Tongue (tissue), 2 donors: ENCODE data around the gene ABCB11. TPM values are rescaled to one million over a fixed set of nuclear protein-coding genes. Genes with fewer than 3 reads are reported as not detected.
"Not testable (repeated sequence)": the region's sequence is repeated elsewhere in the genome, so short reads cannot be mapped to it uniquely, and the experiment has no call there.

Experiments used
- DNase-seq: peaks from one replicate; pipeline ENCODE4 v3.0.0-alpha.2; 2015
- total RNA-seq: library from RNA; depleted of rRNA; stranded (reverse); fragments of >200 nt; gene quantifications from one replicate; pipeline ENCODE4 v1.2.3, GENCODE V29; 2014

Gene ABCB11
- total RNA-seq, 1 donor from 2014 or later = not detected

GRCh38 chr2:169042856-169043255 is 11.7 kb upstream of the ABCB11 start:
- DNase-seq = no peak

GRCh38 chr2:169041594-169041993 is 10.5 kb upstream of the ABCB11 start:
- no peak for DNase-seq

DNA sequence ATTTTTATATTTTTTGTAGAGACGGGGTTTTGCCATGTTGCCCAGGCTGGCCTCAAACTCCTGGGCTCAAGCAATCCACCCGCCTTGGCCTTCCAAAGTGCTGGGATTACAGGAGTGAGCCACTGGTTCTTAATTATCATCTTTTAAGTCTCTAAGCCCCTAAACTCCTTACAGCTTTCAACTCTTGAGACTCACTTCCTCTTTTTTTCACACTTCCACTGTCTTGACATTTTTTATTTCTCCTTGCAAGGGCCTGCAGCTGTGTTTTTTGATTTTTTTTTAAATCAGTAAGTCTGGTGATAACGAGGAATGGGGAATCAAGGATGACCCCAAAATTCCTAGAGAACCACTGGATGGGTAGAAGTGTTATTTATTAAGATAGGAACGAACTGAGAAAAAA is 8.6 kb upstream of the ABCB11 start:
- DNase-seq = no peak

- DNase-seq = no peak
Measured at GRCh38 chr2:169038338-169038757, 7.2 kb upstream of the ABCB11 start.

DNA sequence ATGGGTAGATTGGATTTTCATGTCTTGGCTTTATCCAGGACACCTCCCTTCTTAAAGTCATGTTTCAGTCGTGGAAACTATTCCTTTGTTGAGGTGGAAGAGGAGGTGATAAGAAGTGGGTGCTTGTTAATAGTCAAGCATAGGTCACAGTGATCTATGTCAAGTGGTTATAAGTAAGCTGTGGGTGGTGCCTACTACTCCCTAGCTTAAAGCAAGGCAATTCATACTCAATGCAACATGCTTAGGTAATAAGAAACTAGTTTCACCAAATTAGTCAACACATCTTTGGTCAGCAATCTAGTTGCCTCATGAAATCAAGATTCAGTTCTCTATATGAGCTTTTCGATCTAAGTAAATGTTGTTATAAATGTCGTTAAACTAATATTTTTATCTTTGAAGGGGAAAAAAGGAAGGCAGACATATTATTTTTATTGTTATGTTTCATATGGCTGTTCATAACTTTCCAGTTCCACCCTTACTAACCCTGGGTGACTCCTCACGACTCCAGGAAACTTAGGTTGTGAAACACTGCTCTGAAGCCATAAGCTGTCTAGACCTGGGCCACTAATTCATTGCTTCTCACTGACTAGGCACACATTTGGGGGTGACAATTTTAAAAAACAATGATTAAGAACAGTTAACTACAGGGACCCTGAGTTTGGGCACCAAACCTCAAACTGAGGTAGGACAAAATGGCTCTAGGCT is 5.8 kb upstream of the ABCB11 start:
- DNase-seq = no peak

- no peak for DNase-seq
Measured at GRCh38 chr2:169035887-169036286, 4.8 kb upstream of the ABCB11 start.

DNA sequence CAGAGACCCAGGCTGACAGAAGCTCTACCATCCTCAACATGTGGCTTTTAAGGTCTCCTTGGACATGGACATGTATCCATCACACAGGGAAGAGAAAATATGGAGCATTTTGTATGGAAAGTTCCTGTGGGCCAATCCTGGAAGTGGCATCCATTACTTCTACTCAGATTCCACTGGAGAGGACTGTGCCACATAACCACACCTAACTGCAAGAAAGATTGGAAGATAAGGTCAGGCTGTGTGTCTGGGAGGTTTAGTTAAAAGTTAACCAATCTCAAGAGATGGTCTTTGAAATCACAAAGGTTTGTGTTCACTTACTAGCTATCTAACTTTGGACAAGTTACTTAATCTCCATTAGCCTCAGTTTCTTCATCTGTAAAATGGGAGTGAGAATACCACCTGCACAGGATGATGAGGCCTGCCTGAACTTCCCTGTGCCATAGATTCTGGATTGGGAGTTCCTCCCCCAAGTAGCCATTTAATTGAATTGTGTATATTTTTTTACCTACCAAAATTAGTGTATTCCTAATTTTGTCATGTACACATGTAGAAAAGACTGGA is 3.9 kb upstream of the ABCB11 start:
- DNase-seq = no peak

- no peak for DNase-seq
Measured at GRCh38 chr2:169034256-169034655, 3.1 kb upstream of the ABCB11 start.

- no peak for DNase-seq
Measured at GRCh38 chr2:169029341-169029740, 1.8 kb downstream of the ABCB11 start.

DNA sequence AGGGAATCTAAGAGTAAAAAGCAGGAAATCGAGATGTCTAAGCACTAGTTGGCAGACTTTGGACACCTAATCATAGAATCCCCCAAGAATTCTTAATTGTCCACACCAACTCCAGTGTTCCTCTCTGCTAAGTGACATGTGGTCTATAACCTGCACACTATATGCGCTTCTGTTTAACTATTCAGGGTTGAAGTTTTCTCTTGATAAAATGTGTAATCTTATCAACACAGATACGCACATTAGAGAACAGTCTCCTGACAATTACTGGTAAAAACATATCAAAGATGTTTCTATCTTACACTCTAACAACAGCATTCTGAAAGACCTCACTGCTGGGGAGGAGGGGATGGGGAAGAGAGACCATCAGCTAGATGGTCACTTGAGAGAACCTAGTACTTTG is 3.9 kb downstream of the ABCB11 start:
- DNase-seq = no peak

DNA sequence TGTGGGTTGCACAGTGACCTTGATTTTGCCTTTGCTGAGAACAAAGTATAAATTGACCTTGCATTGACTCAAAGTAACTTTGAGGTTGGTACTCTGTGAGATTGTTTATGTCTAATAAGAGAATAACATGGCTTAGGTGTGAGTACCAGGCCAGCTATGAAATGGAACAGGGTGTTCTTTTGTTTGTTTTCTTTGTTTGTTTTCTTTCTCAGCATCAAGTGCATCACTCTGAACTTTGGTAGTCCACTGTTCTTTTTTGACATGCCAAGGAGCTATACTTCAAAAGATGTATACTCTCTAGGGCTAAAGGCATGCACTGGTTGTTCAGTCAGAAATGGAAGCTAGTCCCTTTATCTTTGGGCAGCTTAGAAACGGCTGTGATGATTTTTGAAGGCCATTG is 5.1 kb downstream of the ABCB11 start:
- no peak for DNase-seq

DNA sequence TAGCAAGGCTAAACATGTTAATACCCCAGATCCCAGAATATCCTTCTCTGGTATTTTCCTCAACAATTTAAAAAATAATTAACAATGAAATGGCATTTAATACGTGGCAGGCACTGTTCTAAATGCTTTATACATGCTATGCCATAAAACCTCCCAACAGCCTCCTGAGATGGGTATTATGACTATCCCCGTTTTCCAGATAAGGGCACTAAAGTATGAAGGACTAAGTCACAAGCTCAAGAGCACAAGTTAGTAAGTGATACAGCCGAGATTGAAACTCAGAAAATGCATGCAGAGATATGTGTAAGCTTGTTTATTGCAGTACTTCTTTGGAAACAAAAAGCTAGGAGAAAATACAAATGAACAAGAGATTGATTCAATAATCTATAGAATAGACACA is 8.0 kb downstream of the ABCB11 start:
- DNase-seq = no peak

DNA sequence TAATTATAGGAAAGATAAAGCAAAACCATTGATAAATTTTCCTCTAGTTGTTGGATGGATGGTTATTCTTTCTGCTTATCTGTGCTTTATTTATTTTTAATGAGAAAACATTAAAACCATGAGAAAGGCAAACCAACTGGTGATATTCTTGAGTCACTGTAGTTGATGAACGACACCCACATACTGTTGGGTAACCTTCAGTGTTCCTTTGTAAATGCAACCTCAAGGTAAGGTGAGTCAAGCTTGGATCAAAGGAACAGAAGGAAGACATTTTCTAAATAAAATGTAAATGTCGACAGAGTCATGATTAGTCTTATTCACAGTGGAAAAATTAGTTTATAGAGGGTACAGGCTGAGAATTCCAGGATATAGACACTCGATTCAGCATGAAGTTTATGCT is 12.7 kb downstream of the ABCB11 start:
- no peak for DNase-seq

DNA sequence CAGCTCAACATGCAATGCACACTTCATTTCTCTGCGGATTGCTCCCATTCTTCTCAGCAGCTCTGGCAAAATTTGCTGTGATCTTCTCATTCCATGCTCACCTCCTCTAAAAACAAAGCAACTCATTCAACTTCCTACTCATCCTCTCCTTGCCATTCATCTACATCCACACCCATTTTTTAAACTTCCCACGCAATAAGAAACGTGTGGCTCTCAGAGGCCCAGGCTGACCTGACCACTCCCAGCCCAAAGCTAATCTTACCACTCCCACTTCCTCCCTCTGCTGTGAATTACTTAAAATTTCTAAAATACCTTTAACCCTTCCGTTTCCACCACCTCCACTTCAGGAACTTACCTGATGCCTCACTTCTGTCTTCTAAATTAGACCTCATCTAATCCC is 15.2 kb downstream of the ABCB11 start:
- DNase-seq = no peak

DNA sequence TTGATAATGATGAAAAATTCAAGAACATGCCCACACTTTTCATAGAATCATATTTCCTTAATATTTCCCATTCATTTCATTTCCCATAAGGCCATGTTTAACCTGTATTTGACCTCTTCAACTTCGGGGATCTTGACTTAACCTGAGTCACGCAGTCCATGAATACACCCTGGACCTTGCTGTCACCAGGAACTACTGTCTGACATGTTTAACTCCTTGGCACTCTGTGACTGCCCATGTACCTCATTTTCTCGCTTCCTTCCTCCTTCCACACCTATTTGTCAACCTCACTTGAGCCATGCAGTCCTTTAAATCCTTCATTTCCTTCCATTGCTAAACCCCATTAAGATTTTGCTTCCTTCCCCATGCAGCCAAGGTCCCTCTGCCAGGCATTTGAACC is 16.3 kb downstream of the ABCB11 start:
- DNase-seq = no peak

GRCh38 chr2:169013628-169014026 is 17.5 kb downstream of the ABCB11 start:
- DNase-seq = no peak

- no peak for DNase-seq
Measured at GRCh38 chr2:169012812-169013627, 18.1 kb downstream of the ABCB11 start.

- not testable (repeated sequence) for DNase-seq
Measured at GRCh38 chr2:169012191-169012792, 18.8 kb downstream of the ABCB11 start.

GRCh38 chr2:169011698-169012097 is 19.4 kb downstream of the ABCB11 start:
- DNase-seq = no peak

GRCh38 chr2:169010633-169011460 is 20.3 kb downstream of the ABCB11 start:
- DNase-seq = no peak

GRCh38 chr2:169009865-169010579 is 21.1 kb downstream of the ABCB11 start:
- no peak for DNase-seq
